ENCODE results near the gene ACOXL.

Gene ACOXL

DNA sequence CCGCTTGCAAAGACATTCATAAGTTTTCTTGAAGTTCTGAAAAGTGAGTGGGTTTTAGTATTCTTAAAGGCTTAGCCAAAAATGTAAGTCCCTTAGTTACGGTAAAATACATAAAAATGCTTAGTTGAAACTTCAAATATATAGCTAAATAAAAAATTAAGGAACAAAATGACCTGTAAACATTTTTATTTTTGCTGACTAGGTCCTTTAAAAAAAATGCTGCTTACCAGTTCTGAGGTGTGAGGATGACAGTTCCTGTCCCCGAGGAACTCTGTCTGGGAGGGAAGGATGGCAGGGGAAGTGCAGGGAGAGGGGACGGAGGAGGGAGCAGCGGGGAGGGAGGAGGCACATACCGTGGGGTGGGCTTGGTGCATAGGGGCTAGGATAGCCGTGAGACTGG lies 285.5 kb downstream of the ACOXL start:
- no peak for DNase-seq

DNA sequence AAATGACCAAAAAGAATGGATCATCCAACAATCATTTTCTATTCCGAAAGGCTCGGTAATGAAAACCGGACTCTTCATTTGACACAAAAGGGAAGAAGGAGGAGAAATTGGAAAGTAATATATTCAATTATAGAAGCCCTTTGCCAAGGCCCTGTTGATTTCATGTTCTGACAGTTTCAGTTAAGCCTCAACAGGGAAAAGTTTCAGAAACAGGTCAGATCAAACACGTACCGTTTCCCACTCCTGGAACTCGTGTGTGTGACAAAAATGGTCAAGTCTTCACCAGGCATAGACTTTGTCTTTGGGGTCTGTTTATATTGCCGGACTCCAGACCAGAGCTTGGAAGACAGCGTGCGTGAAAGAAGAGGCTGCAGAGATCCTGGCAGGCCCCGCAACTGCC lies 287.0 kb downstream of the ACOXL start:
- no peak for DNase-seq

DNA sequence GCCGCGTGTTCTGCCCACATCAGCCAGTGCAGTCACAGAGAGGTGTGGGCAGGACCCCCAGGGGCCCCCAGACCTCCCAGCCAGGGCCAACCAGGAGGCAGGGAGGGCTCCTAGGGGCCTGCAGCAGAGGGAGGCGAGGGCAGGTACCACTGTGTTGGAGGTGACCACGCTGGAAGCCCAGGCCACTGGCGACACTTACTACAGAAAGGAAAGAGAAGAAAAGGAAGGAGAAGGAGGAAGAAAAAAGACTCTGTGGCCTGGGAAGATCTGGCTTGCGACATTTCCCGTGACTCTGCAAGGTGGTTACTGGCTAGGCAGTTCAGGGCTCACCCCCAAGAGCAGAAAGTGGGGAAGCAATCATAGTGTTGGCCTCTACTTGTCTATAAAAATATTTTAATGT lies 290.3 kb downstream of the ACOXL start:
- DNase-seq: peak in 1 of 2 donors; percentile 25

DNA sequence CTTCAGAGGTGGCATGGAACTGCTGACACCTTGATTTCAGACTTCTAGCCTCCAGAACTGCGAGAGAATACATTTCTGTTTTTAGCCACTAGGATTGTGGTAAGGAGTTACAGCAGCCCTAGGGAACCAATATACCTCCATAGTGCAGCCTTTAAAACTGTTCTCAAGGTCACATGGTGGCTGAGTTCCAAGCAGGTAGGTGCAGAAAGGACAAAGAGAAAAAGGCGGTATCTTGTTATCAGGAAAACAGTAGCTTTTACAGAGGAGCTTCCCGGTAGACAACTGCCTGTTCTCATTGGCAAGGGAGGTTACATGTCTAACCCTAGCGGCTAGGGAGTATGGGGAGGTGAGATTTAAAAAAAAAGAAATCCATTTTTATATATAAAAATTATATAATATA lies 292.1 kb downstream of the ACOXL start:
- DNase-seq: no peak

DNA sequence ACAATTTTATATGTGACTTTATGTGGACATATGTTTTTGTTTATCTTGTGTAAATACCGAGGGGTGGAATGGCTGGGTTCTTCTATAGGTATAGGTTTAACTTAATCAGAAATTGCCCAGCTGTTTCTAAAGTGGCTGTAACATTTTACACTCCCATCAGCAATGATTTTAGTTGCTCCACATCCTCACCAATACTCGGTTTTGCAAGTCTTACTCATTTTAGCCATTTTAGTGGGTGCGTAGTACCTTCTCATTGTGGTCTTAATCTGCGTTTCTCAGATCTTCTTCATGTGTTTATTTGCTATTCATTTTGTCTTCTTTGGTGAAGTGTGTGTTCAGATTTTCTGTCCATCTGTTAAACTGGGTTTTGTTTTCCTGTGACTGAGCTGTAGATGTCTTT lies 292.9 kb downstream of the ACOXL start:
- DNase-seq: no peak

DNA sequence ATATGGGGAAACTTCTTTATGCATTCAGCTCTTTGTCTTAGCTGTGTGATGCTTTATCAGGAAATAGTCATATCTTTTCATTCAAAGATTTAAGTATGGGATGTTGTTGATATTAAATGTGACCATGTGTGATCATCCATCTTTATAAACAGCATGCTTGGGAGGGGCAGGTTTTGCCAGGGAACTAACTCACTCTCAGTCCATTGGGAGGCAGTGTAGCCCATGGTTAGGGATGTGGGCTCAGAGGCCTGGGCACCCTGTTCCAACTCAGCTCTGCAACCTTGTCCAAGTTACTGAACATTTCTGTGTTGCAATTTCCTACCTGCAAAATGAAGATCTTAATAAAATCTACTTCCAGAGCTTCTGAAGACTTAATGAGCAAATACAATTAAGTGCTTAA lies 296.3 kb downstream of the ACOXL start:
- DNase-seq: no peak

DNA sequence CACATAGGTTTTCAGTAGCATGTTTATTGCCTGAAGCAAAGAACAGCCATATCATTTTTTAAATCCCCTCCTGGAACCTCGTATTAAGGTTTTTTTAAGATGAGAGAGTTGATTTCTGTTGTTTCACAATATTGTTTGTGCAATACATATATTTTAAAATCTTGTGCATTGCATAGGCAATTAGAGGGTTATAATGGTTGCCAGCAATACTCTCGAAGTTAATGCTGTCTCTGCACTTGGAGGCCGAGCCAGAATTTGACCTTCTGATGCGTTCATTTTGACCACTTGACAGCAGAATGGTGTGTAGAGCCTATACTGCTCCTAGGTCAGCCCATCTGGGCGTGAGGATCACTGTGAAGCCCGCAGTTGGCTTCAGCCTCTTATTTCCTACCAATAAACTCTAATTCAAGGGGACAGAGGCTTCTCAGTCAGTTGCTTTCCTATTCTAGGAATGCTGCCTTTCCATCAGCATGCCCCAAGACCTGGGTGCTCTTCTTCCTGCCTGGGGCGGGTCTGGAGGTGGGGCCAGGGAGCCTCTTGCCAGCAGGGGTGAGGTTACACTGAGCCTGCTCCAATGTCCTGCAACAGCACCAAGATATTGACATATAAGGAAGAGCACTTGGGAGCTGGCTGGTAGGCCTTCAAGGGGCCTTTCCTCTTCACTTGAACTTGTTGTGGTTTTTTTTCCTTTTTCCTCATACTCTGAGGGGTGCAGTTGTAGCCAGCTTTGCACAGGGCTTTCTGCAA lies 297.0 kb downstream of the ACOXL start:
- DNase-seq: no peak

DNA sequence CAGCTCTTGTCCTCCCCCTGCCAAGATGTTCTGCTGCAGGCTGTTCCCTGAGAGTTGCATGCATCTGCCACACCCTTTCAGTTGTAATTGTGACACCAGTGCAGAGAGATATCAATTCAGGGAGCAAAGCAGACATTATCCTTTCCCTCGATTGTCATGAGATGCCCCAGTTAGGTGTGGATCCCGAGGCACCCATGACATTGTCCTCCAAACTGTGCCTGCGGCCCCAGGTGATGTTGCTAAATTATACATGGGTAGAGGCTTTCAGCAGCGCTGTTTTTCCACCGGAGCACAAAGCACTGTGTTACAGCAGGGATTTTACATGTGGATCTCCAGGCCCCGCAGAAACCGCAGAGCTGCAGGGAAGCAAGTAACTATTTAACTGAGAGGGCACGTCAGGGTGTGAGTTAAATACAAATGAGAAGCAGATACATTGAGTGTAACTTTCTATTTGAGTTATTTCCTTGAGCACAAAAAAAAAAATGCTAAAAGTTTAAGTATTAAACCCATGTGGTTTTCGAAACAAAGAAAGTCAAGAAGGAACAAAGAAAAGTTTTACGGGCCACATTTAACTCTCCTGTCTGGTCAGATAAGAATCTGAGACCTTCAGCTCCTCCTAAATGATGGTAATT lies 298.0 kb downstream of the ACOXL start:
- DNase-seq: no peak

DNA sequence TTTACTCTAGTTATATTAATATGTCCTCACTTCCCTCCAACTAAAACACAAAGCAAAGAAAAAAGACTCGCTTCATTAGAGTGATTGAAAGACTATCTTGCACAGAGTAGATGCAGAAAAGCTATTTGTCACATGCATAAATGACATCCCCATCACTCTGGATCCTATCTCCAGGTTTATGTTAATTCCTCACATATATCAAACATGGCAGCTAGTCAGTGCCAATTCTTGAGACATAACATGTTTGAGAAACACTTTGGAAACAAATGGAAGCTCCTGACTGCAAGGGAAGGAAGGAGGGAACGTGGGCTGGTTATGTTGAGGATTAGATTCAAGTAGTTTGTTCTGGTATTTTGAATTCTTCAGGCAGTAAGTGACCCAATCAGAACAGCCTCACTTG lies 298.6 kb downstream of the ACOXL start:
- DNase-seq: no peak

DNA sequence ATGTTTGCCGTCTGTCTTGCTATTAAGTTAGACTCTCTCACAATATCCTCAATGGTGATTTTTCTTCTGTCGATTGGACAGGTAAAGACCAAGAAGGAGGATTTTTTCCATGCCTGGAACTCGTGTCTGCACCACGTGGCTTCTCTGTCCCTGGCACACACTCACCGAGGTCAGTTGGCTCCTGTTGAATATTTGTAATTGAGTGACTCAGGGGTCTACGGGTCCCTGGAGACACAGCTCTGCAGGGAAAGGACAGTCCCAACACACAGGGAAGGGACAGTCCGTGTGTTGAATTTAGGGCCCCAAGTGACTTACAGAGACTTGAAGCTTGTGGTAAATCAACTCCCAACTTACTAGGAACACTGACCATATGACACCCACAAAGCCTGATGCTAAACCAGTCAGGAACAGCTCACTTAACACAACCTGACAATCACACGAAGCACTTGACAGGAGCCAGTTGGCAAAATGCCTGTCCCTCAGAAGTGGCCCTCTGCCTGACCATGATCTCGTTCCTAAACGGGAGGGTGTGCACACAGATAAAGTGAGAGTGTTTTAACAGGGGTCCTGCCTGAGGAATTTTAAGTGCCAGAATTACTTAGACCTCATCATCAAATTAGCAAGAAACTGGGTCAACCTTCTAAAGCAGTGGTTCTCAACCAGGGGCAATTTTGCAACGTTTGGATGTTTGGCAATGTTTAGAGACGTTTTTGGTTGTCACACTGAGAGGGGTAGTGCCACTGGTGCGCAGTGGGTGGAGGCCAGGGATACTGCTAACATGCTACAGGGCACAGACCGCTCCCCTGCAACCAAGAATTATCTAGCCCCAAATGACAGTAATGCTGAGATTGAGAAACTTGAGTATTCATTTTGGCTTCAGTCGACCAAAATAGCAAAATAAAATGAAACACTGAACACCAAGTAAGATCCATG lies 299.4 kb downstream of the ACOXL start:
- no peak for DNase-seq

DNA sequence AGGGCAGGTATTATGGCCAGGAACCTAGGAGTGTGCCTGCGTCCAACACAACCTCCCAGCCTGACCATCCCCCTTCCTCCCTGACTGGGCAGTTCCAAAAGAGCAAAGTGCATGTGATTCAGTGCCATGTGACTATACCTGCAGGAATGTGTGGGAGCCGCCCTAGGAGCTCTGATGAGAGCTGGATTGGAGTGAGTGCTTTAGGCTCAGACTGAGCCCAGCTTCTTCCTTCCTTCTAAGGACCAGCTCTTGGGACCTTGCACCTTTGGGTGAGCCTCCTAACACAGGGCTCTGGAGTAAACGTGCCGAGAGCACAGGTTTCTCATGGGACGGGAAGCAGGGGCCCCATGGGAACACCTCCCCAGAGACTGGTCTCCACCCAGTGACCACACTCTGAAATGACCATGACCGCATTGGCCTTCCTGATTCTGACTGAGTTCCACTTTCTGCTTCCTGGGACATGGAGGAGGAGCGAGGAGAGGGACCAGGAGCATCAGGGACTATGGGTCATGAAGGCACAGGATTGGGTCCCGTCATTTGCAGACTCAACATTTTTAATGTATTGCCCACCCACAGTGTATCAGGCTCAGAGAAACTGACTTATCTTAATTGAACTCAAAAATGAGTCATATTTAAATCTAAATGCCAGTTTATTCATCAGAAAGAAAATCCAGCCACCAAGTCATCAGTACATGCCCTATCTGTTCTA lies 300.5 kb downstream of the ACOXL start:
- DNase-seq: peak in 1 of 2 donors; percentile 29

DNA sequence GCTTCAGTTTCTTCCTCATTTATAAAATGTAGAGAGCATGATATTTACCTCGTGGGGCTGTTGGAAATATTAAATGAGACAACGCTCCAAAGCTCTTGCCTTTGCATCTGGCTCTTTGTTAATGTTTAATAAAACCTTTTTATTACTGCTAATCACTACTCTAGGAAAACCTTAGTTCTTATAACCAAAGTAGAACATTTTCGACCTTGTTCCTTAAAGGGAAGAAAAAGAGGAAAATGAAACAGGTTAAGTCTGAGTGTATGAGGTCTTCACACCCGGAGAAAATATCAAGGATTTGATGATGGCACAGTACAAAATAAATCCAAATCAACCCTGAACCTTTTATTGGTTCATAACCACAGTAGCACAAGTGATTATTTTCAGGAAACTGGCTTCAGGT lies 301.8 kb downstream of the ACOXL start:
- no peak for DNase-seq

DNA sequence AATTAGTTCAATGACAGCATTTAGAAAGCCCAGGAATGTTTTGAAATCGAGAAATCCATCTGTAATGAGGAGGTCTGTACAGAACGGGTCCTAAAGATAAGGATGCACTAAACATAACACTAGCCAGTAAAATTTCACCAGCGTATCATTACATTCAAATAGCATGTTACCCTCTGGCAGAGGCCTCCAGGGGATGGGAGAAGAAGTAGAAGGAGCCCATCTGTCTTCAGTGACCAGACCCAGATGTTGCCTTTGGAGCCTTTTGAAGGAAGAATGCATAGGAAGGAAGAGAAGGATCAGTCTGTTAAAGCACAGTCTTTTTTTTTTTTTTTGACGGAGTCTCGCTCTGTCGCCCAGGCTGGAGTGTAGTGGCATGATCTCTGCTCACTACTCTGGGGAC lies 302.2 kb downstream of the ACOXL start:
- DNase-seq: no peak

DNA sequence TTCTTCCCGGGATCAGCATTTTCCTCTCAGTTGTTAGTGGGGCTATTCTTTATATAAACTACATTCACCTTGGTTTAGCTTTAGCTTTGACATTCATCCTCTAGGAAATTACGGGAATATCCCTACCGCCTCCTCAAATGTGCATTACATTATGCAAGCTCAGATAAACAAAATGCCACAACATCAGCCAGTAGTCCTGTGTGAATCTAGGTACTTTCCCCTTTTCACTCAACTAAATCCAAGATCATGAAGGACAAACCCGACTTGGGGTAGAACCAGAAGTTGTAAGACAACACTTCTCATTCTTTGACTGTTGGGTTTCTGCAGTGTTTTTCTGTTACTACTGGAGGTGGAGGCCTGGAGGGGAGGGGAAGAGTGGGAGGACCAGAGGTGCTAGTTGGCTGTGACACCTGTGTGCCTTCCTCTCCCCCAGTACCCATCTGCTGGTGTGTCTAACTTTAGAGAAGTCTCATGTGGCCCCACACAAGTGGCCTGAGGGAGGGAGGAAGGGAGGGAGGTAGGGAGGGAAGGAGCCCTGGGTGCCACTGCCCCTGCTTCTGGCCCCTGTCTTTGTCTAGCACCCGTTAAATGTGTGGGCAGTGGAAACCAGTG lies 303.6 kb downstream of the ACOXL start:
- DNase-seq: no peak

DNA sequence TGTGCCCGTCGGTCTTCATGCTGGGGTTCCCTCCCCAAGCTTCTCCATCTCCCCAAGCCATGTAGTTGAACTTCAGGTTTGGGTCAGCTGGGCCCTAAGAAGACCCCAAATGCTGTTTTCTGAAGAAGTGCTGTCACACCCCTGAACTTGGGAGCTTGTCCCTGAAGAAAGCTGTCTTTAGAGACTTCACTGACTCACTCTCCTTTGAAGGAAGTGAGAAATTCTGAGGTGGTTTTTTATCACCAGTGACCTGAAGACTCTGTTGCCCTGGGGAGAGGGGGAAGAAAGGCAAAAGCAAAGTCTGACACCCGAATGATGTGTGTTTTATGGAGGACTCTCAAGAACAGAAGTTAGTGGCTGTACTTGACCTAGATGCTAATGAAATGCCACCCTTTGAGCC lies 304.8 kb downstream of the ACOXL start:
- DNase-seq: no peak

DNA sequence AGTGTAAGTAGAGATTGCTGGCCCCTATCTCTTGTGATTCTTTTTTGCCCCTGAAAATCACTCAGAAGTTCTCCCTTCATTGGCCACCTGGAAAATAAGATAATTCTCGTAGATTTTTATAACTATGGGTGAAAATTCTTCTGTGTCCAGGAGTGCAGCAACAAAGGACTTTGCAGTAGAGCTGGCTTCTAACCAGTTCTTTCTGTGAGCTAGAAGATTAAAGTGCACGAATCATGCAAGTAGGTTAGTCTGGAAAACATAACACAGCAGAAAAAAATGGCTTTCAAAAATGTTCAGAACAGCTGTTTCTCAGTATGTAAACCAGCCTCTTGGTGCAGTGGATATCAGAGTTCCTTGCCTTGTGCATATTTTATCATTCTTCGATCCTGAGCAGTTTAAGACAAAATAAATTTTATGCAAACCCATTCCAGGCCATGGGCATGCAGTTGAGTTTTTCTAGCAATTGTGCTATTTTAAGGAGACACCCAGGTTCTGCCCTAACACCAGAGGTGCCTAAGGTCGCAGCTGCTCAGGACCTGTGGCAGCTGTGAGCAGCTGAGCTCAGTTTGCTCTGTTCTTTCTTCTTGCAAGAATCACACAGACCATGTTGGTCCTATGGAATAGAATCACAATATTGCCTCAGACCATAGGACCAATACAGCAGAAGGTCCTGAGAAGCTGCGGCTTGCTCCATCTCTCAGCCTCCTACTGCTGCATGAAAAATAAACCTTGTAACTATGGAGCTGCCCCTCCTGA lies 307.4 kb downstream of the ACOXL start:
- DNase-seq: no peak

DNA sequence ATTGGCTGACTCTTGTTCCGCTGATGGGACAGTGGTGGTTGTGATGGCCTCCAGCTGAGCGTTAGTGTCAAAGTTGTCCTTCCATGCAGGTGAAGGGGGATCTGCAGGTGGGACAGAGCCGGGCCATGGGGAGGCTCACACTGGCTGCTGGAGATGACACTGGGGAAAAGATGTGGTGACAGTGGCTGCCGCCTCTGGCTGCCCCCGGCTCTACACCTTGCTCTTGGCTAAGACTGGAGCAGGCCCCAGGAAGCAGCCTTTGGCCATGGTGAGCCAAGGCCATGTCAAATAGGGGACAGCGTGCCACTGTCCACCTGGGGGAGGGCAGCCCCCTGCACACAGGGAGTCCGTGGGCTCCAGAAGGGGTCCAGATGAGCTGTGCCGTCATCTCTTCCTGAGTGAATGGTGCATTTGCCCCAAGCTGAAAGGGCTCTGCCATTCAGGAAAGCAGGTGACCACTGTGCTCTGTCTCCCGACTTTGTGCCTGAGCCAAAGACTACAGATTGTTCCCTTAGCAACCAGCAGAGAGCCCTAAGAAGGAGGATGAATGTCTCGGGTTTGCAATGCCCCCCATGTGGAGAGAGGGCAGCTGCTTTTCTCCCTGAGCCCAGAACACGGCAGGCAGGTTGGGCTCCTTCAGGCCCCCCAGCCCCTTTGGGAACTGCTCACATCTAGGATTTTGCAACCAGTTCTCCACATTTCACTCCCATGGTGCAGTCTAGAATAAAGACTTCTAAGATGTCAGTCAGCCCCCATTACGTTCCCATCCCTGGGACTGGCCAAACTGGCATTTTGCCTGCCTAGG lies 309.2 kb downstream of the ACOXL start:
- no peak for DNase-seq

DNA sequence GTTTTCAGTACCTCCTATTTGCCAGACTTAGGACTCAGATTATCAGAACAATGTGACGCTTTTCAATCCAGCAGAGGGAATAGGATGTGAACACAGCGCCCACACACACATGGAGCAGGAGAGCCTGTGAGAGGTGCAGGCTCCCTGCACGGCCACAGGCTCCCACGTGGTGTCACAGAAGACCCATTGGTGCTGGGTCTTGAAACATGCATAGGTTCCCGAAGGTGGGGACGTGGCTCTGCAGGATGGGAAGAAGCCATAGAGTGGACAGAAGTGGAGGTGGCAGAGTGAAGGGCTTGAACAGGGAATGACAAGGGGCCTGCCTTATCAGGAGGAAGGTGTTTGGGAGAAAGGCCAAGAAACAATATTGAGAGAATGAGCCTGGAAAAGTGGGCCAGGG lies 309.9 kb downstream of the ACOXL start:
- no peak for DNase-seq

DNA sequence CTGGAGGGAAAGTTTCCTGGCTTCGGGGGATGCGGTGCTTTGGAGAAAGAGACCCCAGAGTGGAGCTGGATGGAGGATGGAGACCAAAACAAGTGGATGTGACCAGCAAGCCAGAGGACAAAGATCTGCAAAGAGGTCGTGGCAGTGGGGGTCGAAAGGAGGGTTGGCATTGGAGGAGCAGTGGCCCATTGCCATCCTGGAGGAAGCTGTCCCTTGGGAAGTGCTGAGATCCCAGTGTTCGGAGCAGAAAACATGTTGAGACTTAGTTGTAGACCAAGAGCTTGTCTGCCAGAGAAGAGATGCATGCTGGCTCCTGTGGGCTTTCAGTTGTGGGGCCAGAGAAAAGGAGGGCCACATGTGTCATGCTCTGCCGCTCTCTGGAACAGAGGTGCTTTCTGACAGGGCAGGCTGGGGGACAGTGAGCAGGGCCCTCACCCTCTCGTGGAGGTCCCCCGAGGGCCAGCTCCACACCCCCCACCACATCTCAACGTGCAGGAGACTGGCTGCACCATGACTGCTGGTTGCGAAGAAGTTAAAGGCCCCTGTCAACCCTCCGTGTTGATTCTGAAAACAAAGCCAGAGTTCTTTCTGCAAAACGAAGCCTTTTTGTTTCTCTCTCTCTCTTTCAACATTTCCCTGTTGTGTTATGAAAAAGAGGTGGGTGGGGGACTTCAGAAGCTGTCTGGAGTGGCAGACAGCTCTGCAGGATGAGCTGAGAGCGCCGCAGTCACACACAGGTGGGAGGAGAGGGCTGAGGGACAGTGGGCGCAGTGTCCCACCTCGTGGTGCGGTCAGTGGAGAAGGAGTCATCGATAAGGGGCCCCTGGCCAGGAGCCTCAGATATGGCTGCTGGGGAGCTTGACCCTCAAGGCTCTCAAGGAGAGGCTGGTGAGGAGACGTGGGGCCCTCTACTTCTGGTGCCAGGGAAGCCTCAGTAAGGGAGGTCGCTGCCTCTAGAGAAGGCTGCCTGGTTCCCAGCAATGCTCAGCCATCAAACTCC lies 310.7 kb downstream of the ACOXL start:
- no peak for DNase-seq

DNA sequence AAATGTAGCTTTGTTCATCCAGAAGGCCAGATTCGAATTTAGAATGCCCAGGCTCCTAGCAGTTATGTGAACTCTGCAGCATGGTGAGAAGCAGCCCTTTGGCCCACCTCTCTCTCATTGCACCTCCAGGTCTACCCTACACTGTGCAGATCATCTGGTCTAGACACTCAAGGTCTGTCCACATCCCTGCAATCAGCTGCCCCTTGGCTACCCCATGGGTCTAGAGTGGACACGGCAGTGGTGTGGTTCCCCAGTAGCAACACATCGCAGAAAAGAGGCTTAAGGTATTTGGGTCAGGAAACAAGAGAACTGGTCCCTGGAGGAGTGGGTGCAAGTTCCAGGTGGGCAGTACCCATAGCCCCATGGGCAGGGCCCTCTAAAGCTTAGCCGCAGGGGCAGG lies 311.7 kb downstream of the ACOXL start:
- no peak for DNase-seq

Data from CD4-positive, alpha-beta T cell treated with Interleukin-1 beta for 1 hour (primary cell).